NCI-H2196 treated with DMSO at 0.1 percent for 48 hours (cell line): ENCODE results near the gene HNRNPR.

Experiments
- DNase-seq: peaks from one replicate; lab custom pipeline; 2025; ENCODE audit not compliant: unreplicated experiment; lab: John Stamatoyannopoulos, UW

The HNRNPR gene

GRCh38 chr1:23369335-23370013 is 25.4 kb upstream of the HNRNPR start, which contains the start of gene ZNF436:
Gene ZNF436 (minus strand): TSS chr1:23369836. CDS start chr1:23368005, 1,831 bp downstream.
- no peak for DNase-seq

- DNase-seq: peak; percentile 67
Measured at GRCh38 chr1:23368562-23369334, 24.7 kb upstream of the HNRNPR start.

GRCh38 chr1:23367791-23368561 is 23.9 kb upstream of the HNRNPR start:
- peak; percentile 99 for DNase-seq

GRCh38 chr1:23367451-23367790 is 23.3 kb upstream of the HNRNPR start:
- DNase-seq: no peak

GRCh38 chr1:23366598-23366997 is 22.5 kb upstream of the HNRNPR start:
- DNase-seq: no peak

- no peak for DNase-seq
Measured at GRCh38 chr1:23366146-23366545, 22.1 kb upstream of the HNRNPR start.

GRCh38 chr1:23362218-23362713 is 18.2 kb upstream of the HNRNPR start:
- no peak for DNase-seq

GRCh38 chr1:23358310-23358875 is 14.3 kb upstream of the HNRNPR start:
- no peak for DNase-seq

GRCh38 chr1:23357138-23357908 is 13.2 kb upstream of the HNRNPR start:
- no peak for DNase-seq

- DNase-seq: no peak
Measured at GRCh38 chr1:23356471-23357137, 12.5 kb upstream of the HNRNPR start.

- DNase-seq: no peak
Measured at GRCh38 chr1:23354245-23354644, 10.2 kb upstream of the HNRNPR start.

- no peak for DNase-seq
Measured at GRCh38 chr1:23352096-23352695, 8.1 kb upstream of the HNRNPR start.

GRCh38 chr1:23345920-23346319 is 1.8 kb upstream of the HNRNPR start:
- DNase-seq: no peak

- no peak for DNase-seq
Measured at GRCh38 chr1:23344987-23345472, 946 bp upstream of the HNRNPR start.

- DNase-seq: no peak
Measured at GRCh38 chr1:23343221-23344110, 618 bp downstream of the HNRNPR start.

GRCh38 chr1:23341931-23342692 is 2.0 kb downstream of the HNRNPR start:
- no peak for DNase-seq

- no peak for DNase-seq
Measured at GRCh38 chr1:23339632-23340031, 4.5 kb downstream of the HNRNPR start.

GRCh38 chr1:23337869-23338268 is 6.2 kb downstream of the HNRNPR start:
- DNase-seq: no peak
